CD4-positive, alpha-beta T cell treated with Interleukin-12 subunit alpha and Interleukin-12 subunit beta, for 1 hour (primary cell): ENCODE data around the gene MRGPRD.

Experiments
- DNase-seq: peaks from one replicate; pipeline ENCODE4 v3.0.0-alpha.2; 2020

Gene MRGPRD

GRCh38 chr11:68941324-68942094 lies 39.3 kb downstream of the MRGPRD start:
- no peak for DNase-seq

GRCh38 chr11:68940651-68941323 lies 40.0 kb downstream of the MRGPRD start:
- no peak for DNase-seq

- DNase-seq, result no peak
These were observed 40.9 kb downstream of the MRGPRD start for GRCh38 chr11:68939583-68940555.

GRCh38 chr11:68938816-68939582 lies 41.8 kb downstream of the MRGPRD start:
- no peak for DNase-seq

- DNase-seq, result no peak
These were observed 42.7 kb downstream of the MRGPRD start for GRCh38 chr11:68938088-68938487.

- DNase-seq, result no peak
These were observed 43.8 kb downstream of the MRGPRD start for GRCh38 chr11:68936676-68937620.

- no peak for DNase-seq
These were observed 44.5 kb downstream of the MRGPRD start for GRCh38 chr11:68936358-68936636.

GRCh38 chr11:68935516-68936357 lies 45.0 kb downstream of the MRGPRD start:
- DNase-seq, result no peak

- DNase-seq, result no peak
These were observed 45.7 kb downstream of the MRGPRD start for GRCh38 chr11:68935066-68935465.

- no peak for DNase-seq
These were observed 46.1 kb downstream of the MRGPRD start for GRCh38 chr11:68934666-68935065.

GRCh38 chr11:68934321-68934645 lies 46.5 kb downstream of the MRGPRD start:
- DNase-seq, result no peak

GRCh38 chr11:68933605-68934320 lies 47.0 kb downstream of the MRGPRD start:
- DNase-seq, result no peak

GRCh38 chr11:68932933-68933577 lies 47.7 kb downstream of the MRGPRD start:
- no peak for DNase-seq

GRCh38 chr11:68932358-68932757 lies 48.4 kb downstream of the MRGPRD start:
- DNase-seq, result no peak

GRCh38 chr11:68931911-68932310 lies 48.9 kb downstream of the MRGPRD start:
- no peak for DNase-seq

- DNase-seq, result no peak
These were observed 49.6 kb downstream of the MRGPRD start for GRCh38 chr11:68930991-68931855.
